Measurements from ENCODE around the gene SNAP47. TPM values are rescaled to one million over a fixed set of nuclear protein-coding genes. Genes with fewer than 3 reads are reported as not detected.

SNAP47 gene
- total and polyA plus RNA-seq, 9 of the 15 experiments (the other 6 are each of a cell fraction or from before 2014, with no cell fraction given), result 2.5 to 41.3 (median 32.6) TPM

GRCh38 chr1:227728059-227728891 is 7.0 kb upstream of the SNAP47 start (continued):
- TF ChIP-seq OTX1 (CRISPR knock-in tag; IDR thresholded peaks at IDR 0.05) (0 out of 2 replicates have a peak, but pooled peaks have one; percentile 10), POLR2G (IDR thresholded peaks at IDR 0.05; ENCODE audit: low read depth, low read length) (peak; percentile 77), CGGBP1 (CRISPR knock-in tag; IDR thresholded peaks at IDR 0.05) (0 out of 2 replicates have a peak, but pooled peaks have one; percentile 42)

- WGBS (ENCODE audit: insufficient coverage, low coverage, missing lambda C conversion rate), result 5% methylated on average over 6 of the region's 11 CpGs
- Histone ChIP-seq H4K20me1 (replicated peaks; ENCODE audit: control insufficient read depth, insufficient read depth, low read length) (peaks cover 17% of the 10 kb centered on the region), H3K9me3 (replicated peaks; ENCODE audit: control insufficient read depth, insufficient read depth, low read depth, low read length) (0 out of 2 replicates have a peak, but pooled peaks cover 2% of the 10 kb centered on the region), H3K27me3 (ENCODE audit: control insufficient read depth in 2 of 2, insufficient read depth in 2 of 2, low read length in 2 of 2) (no peaks in the 10 kb centered on the region), H3K27ac (ENCODE audit: extremely low read depth, low read depth, low read length) (no peak overlapping the region), H3K4me3 (peak overlapping the region; percentile 37), H3K9me1 (ENCODE audit: control insufficient read depth, insufficient read depth, low read length) (no peaks in the 10 kb centered on the region), H3K79me2 (ENCODE audit: control insufficient read depth, insufficient read depth, low read length) (peaks cover 12% of the 10 kb centered on the region), H2AFZ (ENCODE audit: low read depth, low read length) (peak overlapping the region; percentile 76), H3K4me2 (ENCODE audit: insufficient read depth, low read length) (peak overlapping the region; percentile 87), H3K9ac (ENCODE audit: insufficient read depth in 1 of 2, low read depth in 2 of 2, low read length in 2 of 2) (peak overlapping the region in 1 of 2 experiments; percentile 90; a peak in 2 of 4 replicates), H3K36me3 (ENCODE audit: control insufficient read depth, insufficient read depth, low read length) (peaks cover 33% of the 10 kb centered on the region; the same call in 2 of the 3 replicates), H3K4me1 (replicated peaks in 1 of 2; ENCODE audit: control insufficient read depth in 2 of 2, insufficient read depth in 2 of 2, low read length in 2 of 2) (peaks cover 13 to 66% of the 10 kb centered on the region in 2 experiments)
- DNase-seq (ENCODE audit: extremely low read depth in 1 of 4, low spot score in 3 of 4), result peak in 2 of 4 experiments; percentile 32 to 37
- no peak for FAIRE-seq
- no TSS peak for BruUV-seq (replicated peaks)
- intact Hi-C loops (cut with micrococcal nuclease) (loop anchor here (1.0 kb wide), 1 partner anchor 248 kb away; no protein-coding TSS in a partner anchor), in situ Hi-C loops (cut with MboI) (no loop called here)
- peak; percentile 10 for ATAC-seq
- ChIA-PET CTCF (ENCODE audit: low intra/inter-chr PET ratio) (no interaction called here), POLR2A (interaction anchor here (0.6 to 1.2 kb wide), 3 partner anchors 8 to 222 kb away, joined by 3 to 4 read pairs (median 3); no protein-coding TSS in a partner anchor)
- TF ChIP-seq ZBTB7A (IDR thresholded peaks at IDR 0.05; ENCODE audit: borderline replicate concordance, control insufficient read depth, low read depth, low read length), result 0 out of 2 replicates have a peak, but pooled peaks have one; percentile 2
- peak; percentile 58 for TF ChIP-seq POLR2G (IDR thresholded peaks at IDR 0.05; ENCODE audit: low read depth, low read length)
- 0 out of 6 replicates have a peak, but pooled peaks of 1 of the 3 experiments have one; percentile 16 for TF ChIP-seq ZBTB11 (CRISPR knock-in tag; IDR thresholded peaks at IDR 0.05)
- TF ChIP-seq FIP1L1 (IDR thresholded peaks at IDR 0.05; ENCODE audit: low read depth, low read length, poor library complexity, severe bottlenecking), result peak; percentile 13
- no peak for TF ChIP-seq MTA1 (IDR thresholded peaks at IDR 0.05; ENCODE audit: borderline replicate concordance)
- no peak for TF ChIP-seq FOXJ3 (CRISPR knock-in tag; IDR thresholded peaks at IDR 0.05)
- peak; percentile 41 for TF ChIP-seq POLR2A (conservative IDR thresholded peaks at IDR 0.05)
- TF ChIP-seq BRD4 (IDR thresholded peaks at IDR 0.05), result no peak
- no peak for TF ChIP-seq ZNF586 (CRISPR knock-in tag; conservative IDR thresholded peaks at IDR 0.05)
- peak; percentile 13; the same call in 1 of the 2 replicates for TF ChIP-seq SUPT5H (IDR thresholded peaks at IDR 0.05)
- TF ChIP-seq E2F3 (CRISPR knock-in tag; IDR thresholded peaks at IDR 0.05), result no peak
These were observed 6.4 kb upstream of the SNAP47 start for GRCh38 chr1:227728892-227729143.
